WI38 (cell line): ENCODE results near the gene CAMK2N1.

Experiments
- H3K4me3 ChIP-seq: 2 replicates; pipeline ENCODE4 v1.5.1; 2011; ENCODE audit warnings: low read depth, mild to moderate bottlenecking, control low read depth, low read length
- CTCF ChIP-seq: IDR thresholded peaks from 2 replicates; pipeline ENCODE4 v1.5.1; 2012; ENCODE audit warnings: low read depth, mild to moderate bottlenecking, control low read depth, low read length

The CAMK2N1 gene

GRCh38 chr1:20439282-20439681 is 46.7 kb downstream of the CAMK2N1 start:
- no peak overlapping the region for H3K4me3 ChIP-seq
- TF ChIP-seq CTCF, result no peak

- TF ChIP-seq CTCF, result no peak
- no peak overlapping the region for H3K4me3 ChIP-seq
Measured at GRCh38 chr1:20437640-20438039, 48.4 kb downstream of the CAMK2N1 start.

GRCh38 chr1:20432891-20433290 is 53.1 kb downstream of the CAMK2N1 start:
- TF ChIP-seq CTCF, result no peak
- H3K4me3 ChIP-seq, result no peak overlapping the region
